ENCODE measurements around the gene NRXN3.
"Not testable (repeated sequence)": the region's sequence is repeated elsewhere in the genome, so short reads cannot be mapped to it uniquely, and the experiment has no call there.

NRXN3 gene

DNA sequence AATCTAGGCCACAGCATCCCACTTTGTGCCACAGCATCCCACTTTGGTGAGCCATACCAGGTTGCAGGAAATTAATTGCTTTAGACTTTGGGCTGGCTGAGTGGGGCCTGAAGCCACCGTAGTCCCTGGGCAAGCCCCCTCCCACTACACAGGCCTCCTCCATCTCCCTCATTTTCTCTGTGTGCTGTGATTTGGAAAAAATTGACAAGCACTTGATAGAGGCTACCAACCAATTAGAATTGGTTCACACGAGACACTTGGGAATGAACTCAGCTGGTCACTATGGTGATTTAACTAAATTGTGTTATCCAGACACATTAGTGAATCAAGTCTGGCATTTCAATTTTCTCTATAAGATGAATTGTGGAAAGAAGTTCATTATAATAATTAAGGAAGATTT, 1560.0 kb downstream of the NRXN3 start:
- DNase-seq = no peak

DNA sequence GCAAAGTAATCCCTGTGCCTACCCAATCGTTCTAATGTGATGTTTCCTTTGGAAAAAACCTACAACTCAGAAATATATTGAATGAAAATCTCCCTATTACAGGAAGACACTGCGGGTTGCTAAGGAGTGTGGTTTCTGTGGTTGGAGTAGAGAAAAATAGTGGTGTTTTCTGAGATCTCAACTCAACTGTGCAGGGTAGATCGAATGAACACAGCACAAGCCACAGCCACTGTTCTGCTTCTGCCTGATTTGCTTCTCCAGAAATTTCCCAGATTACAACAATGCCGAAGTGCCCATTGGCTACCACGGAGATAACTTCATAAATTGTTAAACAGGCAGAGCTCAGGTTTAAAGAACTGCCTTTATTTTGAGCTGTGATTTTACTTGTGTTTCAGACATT, 1560.8 kb downstream of the NRXN3 start:
- no peak for DNase-seq

GRCh38 chr14:79732911-79733655, 1562.9 kb downstream of the NRXN3 start:
- DNase-seq = no peak

- DNase-seq = no peak
Observed at GRCh38 chr14:79734151-79734550, 1564.0 kb downstream of the NRXN3 start.

DNA sequence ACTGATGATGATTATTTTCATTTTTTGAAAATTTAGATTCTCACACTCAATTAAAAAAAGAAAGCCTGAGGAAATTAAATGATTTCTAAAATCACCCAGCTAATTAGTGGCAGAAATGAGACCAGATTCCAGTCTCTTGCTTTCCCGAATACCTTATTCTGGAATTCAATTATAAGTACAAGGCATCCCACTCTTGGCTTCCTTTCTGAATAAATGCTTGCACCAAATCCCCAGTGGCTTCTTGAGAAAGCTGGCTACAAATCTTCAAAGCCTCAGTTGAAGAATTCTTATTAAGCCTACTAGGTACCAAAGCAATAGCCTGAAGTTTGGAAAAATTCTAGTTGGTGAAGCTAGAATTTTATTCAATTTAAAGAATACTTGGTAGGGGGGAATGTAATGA, 1564.5 kb downstream of the NRXN3 start:
- no peak for DNase-seq

GRCh38 chr14:79735121-79735520, 1564.9 kb downstream of the NRXN3 start:
- no peak for DNase-seq

- DNase-seq = no peak
Observed at GRCh38 chr14:79740066-79740601, 1570.0 kb downstream of the NRXN3 start.

GRCh38 chr14:79742142-79742541, 1572.0 kb downstream of the NRXN3 start:
- DNase-seq = no peak

- no peak for DNase-seq
Observed at GRCh38 chr14:79745046-79745445, 1574.9 kb downstream of the NRXN3 start.

DNA sequence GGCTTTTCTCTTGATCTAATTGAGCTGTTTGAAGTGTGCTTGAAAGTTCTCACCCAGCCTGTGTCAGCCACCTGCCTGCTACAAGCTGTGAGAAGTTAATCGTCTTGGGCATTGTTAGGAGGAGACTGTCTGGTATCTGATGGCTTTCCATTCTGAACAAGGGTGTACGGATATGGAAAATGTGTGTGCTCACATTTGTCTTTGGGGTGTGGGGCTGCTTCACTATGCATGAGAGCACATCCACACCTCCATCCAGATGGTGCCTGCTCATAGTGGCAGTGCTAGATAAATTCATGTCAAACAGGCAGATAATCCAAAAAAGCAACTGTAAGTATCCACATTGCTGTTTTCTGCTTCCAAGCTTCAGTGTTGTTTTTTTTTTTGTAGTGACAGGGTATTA, 1578.9 kb downstream of the NRXN3 start:
- DNase-seq = no peak

DNA sequence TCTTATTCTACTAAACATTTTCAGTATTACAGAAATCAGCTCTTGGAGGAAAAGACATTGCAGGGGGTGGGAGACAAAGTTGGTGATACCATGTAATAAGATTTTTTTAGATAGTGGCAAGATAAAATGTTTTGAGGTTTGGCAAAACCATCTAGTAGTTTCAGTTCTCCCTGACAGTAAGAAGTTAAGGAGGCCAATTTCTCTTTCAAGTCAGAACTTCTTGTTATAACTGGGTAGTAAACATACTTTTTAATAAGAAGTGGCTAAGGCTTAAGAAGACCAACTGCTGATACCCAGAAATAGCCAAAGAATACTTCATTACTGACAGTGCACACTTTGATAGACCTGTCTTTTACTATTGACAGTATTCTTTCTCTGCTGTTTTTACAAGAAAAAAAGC, 1588.8 kb downstream of the NRXN3 start:
- no peak for DNase-seq

- DNase-seq = no peak
Observed at GRCh38 chr14:79764323-79764722, 1594.2 kb downstream of the NRXN3 start.

DNA sequence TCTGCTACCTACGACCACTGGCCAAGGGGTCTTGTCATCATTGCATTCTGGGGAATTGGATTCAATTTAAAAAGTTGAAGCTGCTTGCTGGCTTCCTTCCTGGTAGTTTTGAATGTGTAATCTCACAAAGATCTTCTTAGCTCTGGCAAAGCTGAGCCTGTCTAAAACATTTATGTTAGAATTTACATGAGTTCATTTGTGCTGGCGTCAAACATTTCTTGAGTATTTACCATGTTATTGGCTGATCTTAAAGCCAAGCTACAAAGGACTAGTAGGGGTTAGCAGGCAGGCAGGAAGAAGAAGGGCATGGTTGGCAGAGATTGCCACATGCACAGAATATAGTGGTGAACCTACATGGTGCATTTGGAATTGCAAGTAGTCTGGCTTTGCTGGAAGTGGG, 1596.3 kb downstream of the NRXN3 start:
- DNase-seq = no peak

DNA sequence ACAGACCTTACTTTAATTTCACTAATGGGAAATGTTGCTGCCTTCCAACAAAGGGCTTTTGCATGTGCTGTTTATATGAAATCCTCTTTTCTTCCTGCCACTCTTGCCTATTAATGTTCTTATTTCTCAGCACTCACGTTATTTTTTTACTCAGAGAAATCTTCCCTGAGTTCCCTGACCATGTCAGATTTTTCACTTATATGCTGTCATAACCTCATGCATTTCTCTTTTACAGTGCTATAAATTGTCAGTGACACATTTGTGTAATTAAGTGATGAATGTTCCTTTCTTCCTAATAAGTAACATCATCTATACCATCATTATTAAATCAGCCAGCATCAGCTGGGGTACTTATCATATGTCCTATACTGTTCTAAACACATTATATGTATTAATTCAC, 1597.1 kb downstream of the NRXN3 start:
- no peak for DNase-seq

DNA sequence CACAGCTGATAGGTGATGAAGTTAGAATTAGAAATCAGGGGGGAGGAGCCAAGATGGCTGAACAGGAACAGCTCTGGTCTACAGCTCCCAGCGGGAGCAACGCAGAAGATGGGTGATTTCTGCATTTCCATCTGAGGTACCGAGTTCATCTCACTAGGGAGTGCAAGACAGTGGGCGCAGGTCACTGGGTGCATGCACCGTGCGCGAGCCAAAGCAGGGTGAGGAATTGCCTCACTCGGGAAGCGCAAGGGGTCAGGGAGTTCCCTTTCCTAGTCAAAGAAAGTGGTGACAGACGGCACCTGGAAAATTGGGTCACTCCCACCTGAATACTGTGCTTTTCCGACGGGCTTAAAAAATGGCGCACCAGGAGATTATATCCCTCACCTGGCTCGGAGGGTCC, 1597.5 kb downstream of the NRXN3 start:
- not testable (repeated sequence) for DNase-seq

DNA sequence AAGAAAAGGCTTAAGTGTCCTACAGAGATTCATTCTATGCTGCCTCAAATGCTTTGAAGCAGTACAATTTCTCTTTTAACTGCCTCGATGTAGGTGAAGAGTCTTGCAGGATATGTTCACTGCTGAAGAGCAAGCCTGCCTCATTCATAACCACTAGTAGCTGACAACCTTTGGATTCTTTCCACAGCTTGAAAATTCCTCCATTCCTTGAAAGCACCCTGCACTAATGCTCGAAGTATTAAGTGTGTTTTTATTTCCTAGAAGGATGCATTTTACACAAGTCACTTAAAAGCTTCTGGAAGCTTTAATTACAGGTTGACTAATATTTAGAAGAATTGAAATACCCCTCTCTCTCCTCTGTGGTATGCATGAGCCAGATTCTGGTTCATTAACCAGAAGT, 1611.7 kb downstream of the NRXN3 start:
- DNase-seq = no peak

DNA sequence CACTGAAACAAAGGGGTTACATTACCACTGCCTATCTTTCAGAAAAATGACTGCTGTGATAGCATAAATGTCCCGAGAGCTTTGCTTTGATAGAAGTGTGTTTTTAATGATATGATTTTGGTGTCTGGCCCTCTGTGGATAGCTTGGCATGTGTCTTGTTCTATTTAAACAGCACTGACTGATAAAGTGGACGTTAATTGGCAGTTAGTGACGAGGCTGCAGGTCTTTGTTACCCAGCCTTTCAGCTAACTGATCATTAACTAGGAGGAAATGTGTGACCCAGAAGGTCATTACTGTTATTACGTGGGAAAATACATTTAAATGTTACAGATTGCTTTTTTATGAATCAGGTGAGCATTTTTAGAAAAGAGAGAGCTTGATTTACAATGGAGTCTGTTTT, 1612.9 kb downstream of the NRXN3 start:
- DNase-seq = no peak

- no peak for DNase-seq
Observed at GRCh38 chr14:79786522-79786921, 1616.3 kb downstream of the NRXN3 start.

DNA sequence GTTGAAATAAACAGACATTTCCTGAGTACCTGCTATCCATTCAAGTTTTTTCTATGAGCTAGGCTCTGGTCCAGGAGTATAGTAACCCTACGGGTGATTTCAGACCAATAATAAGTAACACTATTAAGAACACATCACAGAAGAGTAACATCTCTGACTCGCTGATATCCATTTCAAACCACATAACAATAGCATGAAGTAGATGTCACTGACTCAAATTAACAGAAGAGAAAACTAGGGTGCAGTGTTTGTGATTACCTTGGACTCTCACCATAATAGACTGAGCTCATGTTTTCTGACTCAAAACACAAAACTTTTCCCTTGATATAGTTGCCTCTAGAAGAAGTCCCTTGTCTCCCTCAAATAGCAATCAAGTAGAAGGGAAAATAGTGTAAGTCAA, 1618.2 kb downstream of the NRXN3 start:
- DNase-seq = no peak

DNA sequence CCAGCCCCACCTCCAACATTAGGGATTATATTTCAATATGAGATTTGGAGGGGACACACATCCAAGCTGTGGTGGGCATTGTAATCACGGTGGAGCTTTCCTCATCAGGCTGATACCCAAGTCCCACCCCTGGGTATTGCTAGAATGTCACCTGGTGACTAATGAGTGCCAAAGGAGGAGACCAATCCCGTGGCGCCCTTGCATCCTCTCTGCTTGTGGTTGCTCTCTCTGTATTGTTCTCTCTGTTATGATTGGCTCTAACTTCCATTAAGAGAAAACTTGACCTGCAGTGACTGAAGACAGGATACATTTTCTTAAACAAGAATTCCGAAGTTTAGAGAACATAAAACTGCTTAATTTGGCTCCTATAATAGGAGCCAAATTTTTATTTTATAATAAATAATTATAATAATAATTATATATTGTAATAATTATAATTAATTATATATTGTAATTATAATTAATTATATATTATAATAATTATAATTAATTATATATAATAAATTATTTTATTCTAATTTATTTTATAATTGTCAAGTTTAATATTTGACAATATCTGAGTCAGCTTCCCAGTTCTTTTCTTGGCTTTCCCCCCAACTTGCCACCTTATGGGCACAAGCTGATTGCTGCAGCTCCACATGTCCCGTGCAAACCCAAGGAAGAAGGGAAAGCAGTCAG, 1621.0 kb downstream of the NRXN3 start:
- DNase-seq = no peak

- no peak for DNase-seq
Observed at GRCh38 chr14:79802093-79802492, 1631.9 kb downstream of the NRXN3 start.

GRCh38 chr14:79805636-79806035, 1635.5 kb downstream of the NRXN3 start:
- DNase-seq = no peak

GRCh38 chr14:79809849-79810612, 1639.9 kb downstream of the NRXN3 start:
- DNase-seq = no peak
